ENCODE measurements around the gene FOXP1. TPM values are rescaled to one million over a fixed set of nuclear protein-coding genes. Genes with fewer than 3 reads are reported as not detected.

The FOXP1 gene
- polyA plus RNA-seq, 5 donors, result 88.9 to 130 (median 123) TPM

- DNase-seq, result no peak
Observed at GRCh38 chr3:71565976-71566375, 17.6 kb downstream of the FOXP1 start.

- DNase-seq, result no peak
Observed at GRCh38 chr3:71565316-71565715, 18.2 kb downstream of the FOXP1 start.

- no peak for DNase-seq
Observed at GRCh38 chr3:71564361-71564760, 19.2 kb downstream of the FOXP1 start.

- no peak for DNase-seq
Observed at GRCh38 chr3:71563827-71564226, 19.7 kb downstream of the FOXP1 start.

GRCh38 chr3:71562938-71563337 lies 20.6 kb downstream of the FOXP1 start:
- no peak for DNase-seq

- no peak for DNase-seq
Observed at GRCh38 chr3:71560665-71561064, 22.9 kb downstream of the FOXP1 start.

GRCh38 chr3:71559578-71560162 lies 23.9 kb downstream of the FOXP1 start:
- no peak for DNase-seq

GRCh38 chr3:71559021-71559420 lies 24.5 kb downstream of the FOXP1 start:
- no peak for DNase-seq

GRCh38 chr3:71554649-71555048 lies 28.9 kb downstream of the FOXP1 start:
- no peak for DNase-seq

- DNase-seq, result no peak
Observed at GRCh38 chr3:71551311-71551919, 32.1 kb downstream of the FOXP1 start.

- no peak for DNase-seq
Observed at GRCh38 chr3:71549951-71550350, 33.6 kb downstream of the FOXP1 start.

- DNase-seq, result no peak
Observed at GRCh38 chr3:71548705-71549384, 34.7 kb downstream of the FOXP1 start.

- DNase-seq, result no peak
Observed at GRCh38 chr3:71547249-71548198, 36.0 kb downstream of the FOXP1 start.

- no peak for DNase-seq
Observed at GRCh38 chr3:71546821-71547220, 36.7 kb downstream of the FOXP1 start.

GRCh38 chr3:71545330-71545729 lies 38.2 kb downstream of the FOXP1 start:
- DNase-seq, result no peak

- no peak for DNase-seq
Observed at GRCh38 chr3:71543371-71544016, 40.0 kb downstream of the FOXP1 start.

GRCh38 chr3:71542521-71543370 lies 40.8 kb downstream of the FOXP1 start:
- peak; percentile 89 to 90 for DNase-seq

- no peak for DNase-seq
Observed at GRCh38 chr3:71541313-71541712, 42.2 kb downstream of the FOXP1 start.

GRCh38 chr3:71537211-71537611 lies 46.3 kb downstream of the FOXP1 start:
- no peak for DNase-seq

- DNase-seq, result no peak
Observed at GRCh38 chr3:71536376-71536965, 47.1 kb downstream of the FOXP1 start.
